ENCODE measurements around the gene ADD1. TPM values are rescaled to one million over a fixed set of nuclear protein-coding genes. Genes with fewer than 3 reads are reported as not detected.
"Not testable (repeated sequence)": the region's sequence is repeated elsewhere in the genome, so short reads cannot be mapped to it uniquely, and the experiment has no call there.

The ADD1 gene
- total RNA-seq, 1 experiment from 2014 or later = 125 TPM

DNA sequence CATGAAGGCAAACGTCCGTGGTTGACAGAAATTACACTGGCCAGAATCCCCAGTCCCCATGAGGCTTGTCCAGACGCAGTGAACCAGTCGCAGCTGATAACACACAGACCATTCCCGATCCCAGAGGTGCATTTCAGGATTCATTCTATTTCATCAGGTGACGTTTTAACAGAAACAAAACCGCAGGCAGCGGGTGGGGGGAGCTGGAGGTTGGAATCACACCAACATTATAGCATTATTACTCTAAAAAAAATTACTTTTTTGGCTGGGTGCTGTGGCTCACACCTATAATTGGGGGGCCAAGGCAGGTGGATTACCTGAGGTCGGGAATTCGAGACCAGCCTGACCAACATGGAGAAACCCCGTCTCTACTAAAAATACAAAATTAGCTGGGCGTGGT lies 94.3 kb downstream of the ADD1 start:
- TF ChIP-seq, protein P1, sequence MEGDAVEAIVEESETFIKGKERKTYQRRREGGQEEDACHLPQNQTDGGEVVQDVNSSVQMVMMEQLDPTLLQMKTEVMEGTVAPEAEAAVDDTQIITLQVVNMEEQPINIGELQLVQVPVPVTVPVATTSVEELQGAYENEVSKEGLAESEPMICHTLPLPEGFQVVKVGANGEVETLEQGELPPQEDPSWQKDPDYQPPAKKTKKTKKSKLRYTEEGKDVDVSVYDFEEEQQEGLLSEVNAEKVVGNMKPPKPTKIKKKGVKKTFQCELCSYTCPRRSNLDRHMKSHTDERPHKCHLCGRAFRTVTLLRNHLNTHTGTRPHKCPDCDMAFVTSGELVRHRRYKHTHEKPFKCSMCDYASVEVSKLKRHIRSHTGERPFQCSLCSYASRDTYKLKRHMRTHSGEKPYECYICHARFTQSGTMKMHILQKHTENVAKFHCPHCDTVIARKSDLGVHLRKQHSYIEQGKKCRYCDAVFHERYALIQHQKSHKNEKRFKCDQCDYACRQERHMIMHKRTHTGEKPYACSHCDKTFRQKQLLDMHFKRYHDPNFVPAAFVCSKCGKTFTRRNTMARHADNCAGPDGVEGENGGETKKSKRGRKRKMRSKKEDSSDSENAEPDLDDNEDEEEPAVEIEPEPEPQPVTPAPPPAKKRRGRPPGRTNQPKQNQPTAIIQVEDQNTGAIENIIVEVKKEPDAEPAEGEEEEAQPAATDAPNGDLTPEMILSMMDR (IDR thresholded peaks at IDR 0.05; ENCODE audit: unreplicated experiment) = no peak
- BruUV-seq (replicated peaks) = no TSS peak
- no peak overlapping the region for H3K4me3 Mint-ChIP-seq (ENCODE audit: low read depth, unreplicated experiment)
- intact Hi-C loops (cut with micrococcal nuclease; ENCODE audit: unreplicated experiment) = no loop called here
- CTCF ChIA-PET = interaction anchor here (0.6 kb wide), 2 partner anchors 163 to 174 kb away, joined by 3 to 5 read pairs; no protein-coding TSS in a partner anchor
- peaks cover 72% of the 10 kb centered on the region for H3K36me3 Mint-ChIP-seq (ENCODE audit: insufficient read depth, unreplicated experiment)
- DNase-seq = no peak
- H3K27ac Mint-ChIP-seq (ENCODE audit: unreplicated experiment) = no peak overlapping the region
- peaks cover 18% of the 10 kb centered on the region for H3K4me1 Mint-ChIP-seq (ENCODE audit: low read depth, unreplicated experiment)
- no peaks in the 10 kb centered on the region for H3K9me3 Mint-ChIP-seq (ENCODE audit: low read depth, unreplicated experiment)
- H3K27me3 Mint-ChIP-seq (ENCODE audit: unreplicated experiment) = no peaks in the 10 kb centered on the region

DNA sequence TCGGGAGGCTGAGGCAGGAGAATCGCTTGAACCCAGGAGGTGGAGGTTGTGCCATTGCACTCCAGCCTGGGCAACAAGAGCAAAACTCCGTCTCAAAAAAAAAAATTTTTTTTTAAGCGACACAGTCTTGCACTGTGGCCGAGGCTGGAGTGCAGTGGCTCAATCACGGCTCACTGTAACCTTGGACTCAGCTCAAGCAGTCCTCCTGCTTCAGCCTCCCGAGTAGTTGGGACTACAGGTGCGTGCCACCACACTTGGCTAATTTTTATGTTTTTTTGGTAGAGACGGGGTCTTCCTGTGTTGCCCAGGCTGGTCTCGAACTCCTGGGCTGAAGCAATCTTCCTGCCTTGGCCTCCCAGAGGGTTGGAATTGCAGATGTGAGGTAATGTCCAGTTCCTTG lies 94.8 kb downstream of the ADD1 start:
- H3K9me3 Mint-ChIP-seq (ENCODE audit: low read depth, unreplicated experiment); H3K27me3 Mint-ChIP-seq (ENCODE audit: unreplicated experiment); DNase-seq; H3K4me3 Mint-ChIP-seq (ENCODE audit: low read depth, unreplicated experiment); intact Hi-C loops (cut with micrococcal nuclease; ENCODE audit: unreplicated experiment); BruUV-seq (replicated peaks); H3K27ac Mint-ChIP-seq (ENCODE audit: unreplicated experiment): not testable (repeated sequence)
- CTCF ChIA-PET = interaction anchor here (0.6 kb wide), 1 partner anchor 175 kb away, joined by 3 read pairs; no protein-coding TSS in a partner anchor
- Mint-ChIP-seq H3K4me1 (ENCODE audit: low read depth, unreplicated experiment) (peaks cover 18% of the 10 kb centered on the region), H3K36me3 (ENCODE audit: insufficient read depth, unreplicated experiment) (peaks cover 71% of the 10 kb centered on the region)

DNA sequence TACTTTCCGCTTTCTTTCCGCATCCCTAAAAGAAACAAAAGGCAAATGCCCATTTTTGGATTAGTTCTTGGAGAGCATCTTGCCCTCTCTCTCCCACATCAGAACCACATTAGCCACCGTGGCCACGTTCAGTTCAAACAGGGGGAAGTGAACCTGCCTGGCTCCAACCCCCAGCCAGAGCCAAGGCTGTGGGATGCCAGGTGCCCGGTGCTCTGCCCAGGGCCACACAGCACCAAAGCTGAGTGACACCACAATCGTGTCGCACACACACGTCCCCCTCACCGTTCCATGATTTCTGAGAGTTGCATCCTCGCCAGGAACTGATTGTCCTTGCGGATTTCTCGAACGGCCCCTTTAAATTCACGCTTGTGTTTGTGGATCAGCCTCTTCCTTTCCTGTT lies 95.3 kb downstream of the ADD1 start:
- no peak overlapping the region for H3K4me3 Mint-ChIP-seq (ENCODE audit: low read depth, unreplicated experiment)
- H3K27me3 Mint-ChIP-seq (ENCODE audit: unreplicated experiment) = no peaks in the 10 kb centered on the region
- H3K27ac Mint-ChIP-seq (ENCODE audit: unreplicated experiment) = no peak overlapping the region
- H3K36me3 Mint-ChIP-seq (ENCODE audit: insufficient read depth, unreplicated experiment) = peaks cover 67% of the 10 kb centered on the region
- intact Hi-C loops (cut with micrococcal nuclease; ENCODE audit: unreplicated experiment) = no loop called here
- no peaks in the 10 kb centered on the region for H3K9me3 Mint-ChIP-seq (ENCODE audit: low read depth, unreplicated experiment)
- TF ChIP-seq, protein P1 (IDR thresholded peaks at IDR 0.05; ENCODE audit: unreplicated experiment) = no peak
- H3K4me1 Mint-ChIP-seq (ENCODE audit: low read depth, unreplicated experiment) = peaks cover 18% of the 10 kb centered on the region
- DNase-seq = no peak
- no TSS peak for BruUV-seq (replicated peaks)
- CTCF ChIA-PET = no interaction called here

DNA sequence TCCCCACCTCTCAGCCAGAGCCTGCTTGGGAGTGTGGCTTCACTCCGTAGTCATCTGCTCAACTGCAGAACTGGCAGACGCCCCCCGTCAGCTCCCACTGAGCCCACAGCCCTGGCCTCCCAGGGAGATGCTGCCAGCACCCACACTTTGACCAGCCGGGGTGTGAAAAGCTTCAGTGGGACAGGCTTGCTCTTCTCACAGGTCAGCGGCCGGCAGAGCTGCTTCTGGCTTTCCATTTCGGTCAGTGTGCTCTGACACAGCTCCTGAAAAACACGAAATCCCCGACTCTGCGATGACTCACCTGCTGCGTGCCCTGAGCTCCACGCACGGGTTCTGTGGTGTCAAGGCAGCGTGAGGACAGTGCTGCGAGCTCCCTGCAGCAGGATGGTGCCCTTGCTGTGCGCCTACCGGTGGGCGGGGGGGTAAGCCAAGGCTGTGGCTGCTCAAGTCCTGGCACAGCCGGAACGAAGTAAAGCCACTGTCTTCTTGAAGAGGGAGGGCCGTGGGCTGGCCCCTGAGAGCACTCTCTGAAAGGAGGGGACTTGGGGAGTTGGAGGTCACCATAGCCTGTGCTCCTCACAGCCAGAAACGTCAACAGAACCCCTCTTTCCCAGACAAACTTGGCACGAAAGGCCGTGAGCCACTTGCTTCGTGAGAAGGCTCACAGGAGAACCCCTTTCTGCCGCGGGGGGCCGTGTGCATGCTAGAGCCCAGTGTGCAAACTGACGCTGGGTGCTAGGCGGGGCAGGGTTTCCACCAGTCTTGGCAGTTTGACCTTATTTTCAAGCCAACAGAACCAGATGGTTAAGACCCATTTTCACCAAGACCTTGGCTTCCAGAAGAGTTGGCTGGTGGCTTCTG lies 96.0 kb downstream of the ADD1 start:
- Mint-ChIP-seq H3K27ac (ENCODE audit: unreplicated experiment) (no peak overlapping the region), H3K9me3 (ENCODE audit: low read depth, unreplicated experiment) (no peaks in the 10 kb centered on the region), H3K4me3 (ENCODE audit: low read depth, unreplicated experiment) (no peak overlapping the region), H3K4me1 (ENCODE audit: low read depth, unreplicated experiment) (peaks cover 18% of the 10 kb centered on the region), H3K36me3 (ENCODE audit: insufficient read depth, unreplicated experiment) (peaks cover 71% of the 10 kb centered on the region), H3K27me3 (ENCODE audit: unreplicated experiment) (no peaks in the 10 kb centered on the region)
- TF ChIP-seq, protein P1 (IDR thresholded peaks at IDR 0.05; ENCODE audit: unreplicated experiment) = no peak
- no TSS peak for BruUV-seq (replicated peaks)
- CTCF ChIA-PET = no interaction called here
- no peak for DNase-seq
- intact Hi-C loops (cut with micrococcal nuclease; ENCODE audit: unreplicated experiment) = no loop called here

Data from Calu3 (cell line).